ENCODE measurements around the gene PLCD4. TPM values are rescaled to one million over a fixed set of nuclear protein-coding genes. Genes with fewer than 3 reads are reported as not detected.

The PLCD4 gene
- total and polyA plus RNA-seq, 2 of the 8 experiments (the other 6 are each of a cell fraction or from before 2014, with no cell fraction given), result 0.21 to 0.50 TPM

GRCh38 chr2:218658671-218659257, 51.1 kb downstream of the PLCD4 start:
- peak overlapping the region; percentile 48; the same call in 1 of the 2 replicates for H3K27ac ChIP-seq (ENCODE audit: low read depth, low read length)
- H2BK20ac ChIP-seq (ENCODE audit: low read length), result no peak overlapping the region
- H2BK120ac ChIP-seq (replicated peaks; ENCODE audit: low read depth, low read length), result no peak overlapping the region
- peak overlapping the region; percentile 9 for H3K56ac ChIP-seq (replicated peaks; ENCODE audit: insufficient read length, low read depth, low read length)
- H3K18ac ChIP-seq (ENCODE audit: extremely low read depth, low read length), result no peak overlapping the region
- no peaks in the 10 kb centered on the region for H3K9me3 ChIP-seq (ENCODE audit: insufficient read depth in 2 of 2, low read depth in 1 of 2, low read length in 1 of 2)
- H2BK5ac ChIP-seq (ENCODE audit: low read depth, low read length), result peak overlapping the region; percentile 52; the same call in 1 of the 2 replicates
- no peak overlapping the region for H3K14ac ChIP-seq (ENCODE audit: insufficient read length)
- H3K79me2 ChIP-seq (ENCODE audit: control insufficient read depth in 1 of 2, insufficient read depth in 2 of 2, low read length in 2 of 2), result peaks cover 0 to 7% of the 10 kb centered on the region in 2 experiments; a peak in 1 of 4 replicates
- DNase-seq (ENCODE audit: low read depth in 1 of 2, low spot score in 2 of 2) (peak in 1 of 2 experiments; percentile 72), FAIRE-seq (no peak)
- WGBS, 2 experiments (ENCODE audit: extremely low coverage in 1 of 2, insufficient coverage in 1 of 2, insufficient read length in 1 of 2, insufficient replicate concordance in 2 of 2, low coverage in 1 of 2, low lambda C conversion rate in 2 of 2, missing lambda C conversion rate in 1 of 2), result 5% methylated on average over 27 of the region's 27 CpGs; no CpG with 5 or more reads in 1 of the 2 experiments
- H3K23ac ChIP-seq (ENCODE audit: insufficient read length), result no peak overlapping the region
- H4K20me1 ChIP-seq (replicated peaks in 1 of 2; ENCODE audit: control insufficient read depth in 1 of 2, insufficient read depth in 2 of 2, low read length in 2 of 2), result peaks cover 0 to 1% of the 10 kb centered on the region in 2 experiments
- peak overlapping the region; percentile 96 to 99 for H3K4me2 ChIP-seq (ENCODE audit: insufficient read depth in 1 of 2, low read depth in 2 of 2, low read length in 2 of 2)
- H3K4ac ChIP-seq (replicated peaks; ENCODE audit: insufficient read length, low read depth, low read length), result no peak overlapping the region
- no peak overlapping the region for H4K91ac ChIP-seq (replicated peaks; ENCODE audit: insufficient read length, low read length)
- peak overlapping the region; percentile 93; the same call in 1 of the 2 replicates for H4K8ac ChIP-seq (ENCODE audit: extremely low read depth, insufficient read depth, low read length)
- 0 out of 2 replicates have a peak, but pooled peaks cover 3% of the 10 kb centered on the region for H3K79me1 ChIP-seq (ENCODE audit: low read depth, low read length)
- peak overlapping the region; percentile 84 to 95 (median 86) for H3K4me3 ChIP-seq (ENCODE audit: extremely low read depth in 1 of 4, insufficient read depth in 2 of 4, low read depth in 3 of 4, low read length in 4 of 4)
- POLR2A ChIA-PET (ENCODE audit: partially characterized antibody), result interaction anchor here (0.7 to 6.6 kb wide), 23 partner anchors 8 to 548 kb away, joined by 3 to 95 read pairs (median 5); partner anchors contain the start of genes RNF25, STK36, TTLL4 and USP37
- peak overlapping the region; percentile 47; the same call in 1 of the 2 replicates for H2AFZ ChIP-seq (ENCODE audit: low read length)
- H2AK5ac ChIP-seq (ENCODE audit: low read depth, low read length), result no peak overlapping the region
- no peak overlapping the region for H4K5ac ChIP-seq (ENCODE audit: insufficient read length, low read depth, low read length)
- CTCF ChIA-PET (ENCODE audit: partially characterized antibody), result interaction anchor here (0.5 to 5.3 kb wide), 22 partner anchors 11 to 500 kb away, joined by 3 to 48 read pairs (median 3); partner anchors contain the start of genes RNF25, STK36 and TTLL4
- no peaks in the 10 kb centered on the region for H3K27me3 ChIP-seq (replicated peaks in 1 of 4; ENCODE audit: control insufficient read depth in 3 of 4, extremely low read depth in 1 of 4, insufficient read depth in 3 of 4, low read length in 3 of 4)
- H2BK15ac ChIP-seq (ENCODE audit: low read length), result no peak overlapping the region
- H3K4me1 ChIP-seq (replicated peaks in 1 of 4; ENCODE audit: control insufficient read depth in 3 of 4, insufficient read depth in 4 of 4, low read length in 3 of 4), result peaks cover 0 to 5% (median under 1%) of the 10 kb centered on the region in 4 experiments; a peak in 2 of 7 replicates
- H3K9ac ChIP-seq (replicated peaks in 1 of 4; ENCODE audit: extremely low read depth in 1 of 4, low read depth in 3 of 4, low read length in 3 of 4), result peak overlapping the region; percentile 75 to 88 (median 77)
- H3K23me2 ChIP-seq (ENCODE audit: low read depth, low read length), result peaks cover 10% of the 10 kb centered on the region; the same call in 1 of the 2 replicates
- H3K36me3 ChIP-seq (ENCODE audit: control insufficient read depth in 2 of 4, insufficient read depth in 4 of 4, low read length in 3 of 4), result peaks cover 13 to 45% (median 27%) of the 10 kb centered on the region in 4 experiments
- 0 out of 2 replicates have a peak overlapping the region, but pooled peaks have one; percentile 75 for H2BK12ac ChIP-seq (ENCODE audit: low read depth, low read length)
- TF ChIP-seq SAP30 (IDR thresholded peaks at IDR 0.05; ENCODE audit: insufficient read depth, insufficient replicate concordance, low read length) (peak; percentile 73), USF2 (IDR thresholded peaks at IDR 0.05; ENCODE audit: low read length) (no peak), ASH2L (IDR thresholded peaks at IDR 0.05; ENCODE audit: low read length) (no peak), TAF7 (optimal IDR thresholded peaks at IDR 0.05; ENCODE audit: borderline replicate concordance, low read depth, low read length) (no peak), MAX (IDR thresholded peaks at IDR 0.05) (peak; percentile 67), KDM5A (IDR thresholded peaks at IDR 0.05; ENCODE audit: low read length) (no peak), HDAC6 (IDR thresholded peaks at IDR 0.05; ENCODE audit: low read depth, low read length) (no peak), GTF2F1 (IDR thresholded peaks at IDR 0.05; ENCODE audit: borderline replicate concordance, low read depth, low read length) (no peak), SP4 (IDR thresholded peaks at IDR 0.05; ENCODE audit: low read length) (no peak), RXRA (IDR thresholded peaks at IDR 0.05; ENCODE audit: insufficient read depth, low read depth, low read length) (no peak)
